NCI-H128 (cell line): ENCODE measurements around the gene ADAM29.
"Not testable (repeated sequence)": the region's sequence is repeated elsewhere in the genome, so short reads cannot be mapped to it uniquely, and the experiment has no call there.

ENCODE experiments used
- DNase-seq: peaks from one replicate; lab custom pipeline; 2025; ENCODE audit not compliant: unreplicated experiment; lab: John Stamatoyannopoulos, UW

The ADAM29 gene

GRCh38 chr4:174918058-174918457 lies at the start of gene ADAM29:
TSS of gene ADAM29 (plus strand) at chr4:174918358. CDS start at chr4:174975526, 57,168 bp downstream.
- no peak for DNase-seq

GRCh38 chr4:174869339-174869738 lies 48.8 kb upstream of the ADAM29 start:
- DNase-seq: no peak

- DNase-seq: no peak
Measured at GRCh38 chr4:174870311-174870710, 47.8 kb upstream of the ADAM29 start.

- DNase-seq: no peak
Measured at GRCh38 chr4:174871407-174871806, 46.8 kb upstream of the ADAM29 start.

- not testable (repeated sequence) for DNase-seq
Measured at GRCh38 chr4:174873146-174873545, 45.0 kb upstream of the ADAM29 start.

- DNase-seq: no peak
Measured at GRCh38 chr4:174873931-174874330, 44.2 kb upstream of the ADAM29 start.

GRCh38 chr4:174874898-174875297 lies 43.3 kb upstream of the ADAM29 start:
- DNase-seq: no peak

GRCh38 chr4:174880001-174880400 lies 38.2 kb upstream of the ADAM29 start:
- DNase-seq: no peak

GRCh38 chr4:174882317-174882992 lies 35.7 kb upstream of the ADAM29 start:
- DNase-seq: no peak

- DNase-seq: no peak
Measured at GRCh38 chr4:174907508-174907907, 10.7 kb upstream of the ADAM29 start.

GRCh38 chr4:174910271-174910670 lies 7.9 kb upstream of the ADAM29 start:
- DNase-seq: no peak

GRCh38 chr4:174912919-174913543 lies 5.1 kb upstream of the ADAM29 start:
- no peak for DNase-seq

- no peak for DNase-seq
Measured at GRCh38 chr4:174919886-174920423, 1.8 kb downstream of the ADAM29 start.

- DNase-seq: no peak
Measured at GRCh38 chr4:174926958-174927357, 8.8 kb downstream of the ADAM29 start.

- DNase-seq: no peak
Measured at GRCh38 chr4:174928174-174928573, 10.0 kb downstream of the ADAM29 start.

- no peak for DNase-seq
Measured at GRCh38 chr4:174928575-174929253, 10.6 kb downstream of the ADAM29 start.

- no peak for DNase-seq
Measured at GRCh38 chr4:174929346-174929745, 11.2 kb downstream of the ADAM29 start.

- no peak for DNase-seq
Measured at GRCh38 chr4:174930895-174931294, 12.7 kb downstream of the ADAM29 start.

GRCh38 chr4:174933083-174933482 lies 14.9 kb downstream of the ADAM29 start:
- DNase-seq: no peak

- DNase-seq: no peak
Measured at GRCh38 chr4:174934360-174934759, 16.2 kb downstream of the ADAM29 start.

GRCh38 chr4:174935607-174936006 lies 17.4 kb downstream of the ADAM29 start:
- no peak for DNase-seq

GRCh38 chr4:174940002-174940401 lies 21.8 kb downstream of the ADAM29 start:
- DNase-seq: no peak
